Loucy (cell line): ENCODE data around the gene LPP.

Experiments used
- H2AFZ ChIP-seq: fragments of 200-600 bp; sonication (generic); 2 replicates; pipeline ENCODE4 v1.6.0; 2016; ENCODE audit warnings: antibody characterized with exemption, mild to moderate bottlenecking, low read length, moderate library complexity
- H3F3A ChIP-seq: fragments of 200-600 bp; 2 replicates; pipeline ENCODE4 v1.6.0; 2016; ENCODE audit warnings: antibody characterized with exemption, low read depth, mild to moderate bottlenecking
- H3K27me3 ChIP-seq: fragments of 200-600 bp; sonication (generic); 2 replicates; pipeline ENCODE4 v1.6.1; 2014; ENCODE audit warnings: low read length, mild to moderate bottlenecking; ENCODE audit not compliant: insufficient read depth, poor library complexity, severe bottlenecking
- H3K36me3 ChIP-seq: fragments of 200-600 bp; sonication (generic); 2 replicates; pipeline ENCODE4 v1.6.1; 2016; ENCODE audit warnings: low read length; ENCODE audit not compliant: insufficient read depth
- H3K4me1 ChIP-seq: fragments of 200-600 bp; sonication (generic); 2 replicates; pipeline ENCODE4 v1.5.1; 2014; ENCODE audit warnings: low read length, mild to moderate bottlenecking; ENCODE audit not compliant: insufficient read depth, poor library complexity, severe bottlenecking
- H3K4me2 ChIP-seq: fragments of 200-600 bp; sonication (generic); 2 replicates; pipeline ENCODE4 v1.6.0; 2014; ENCODE audit warnings: antibody characterized with exemption, low read length, low read depth, mild to moderate bottlenecking; ENCODE audit not compliant: poor library complexity, severe bottlenecking
- H3K4me3 ChIP-seq: fragments of 200-600 bp; sonication (generic); 2 replicates; pipeline ENCODE4 v1.5.1; 2014; ENCODE audit warnings: low read length, mild to moderate bottlenecking, mixed read lengths; ENCODE audit not compliant: poor library complexity, severe bottlenecking
- H3K79me2 ChIP-seq: fragments of 200-600 bp; sonication (generic); 2 replicates; pipeline ENCODE4 v1.6.1; 2014; ENCODE audit warnings: low read length; ENCODE audit not compliant: insufficient read depth
- H3K9ac ChIP-seq: fragments of 200-600 bp; sonication (generic); 2 replicates; pipeline ENCODE4 v1.6.0; 2014; ENCODE audit warnings: mild to moderate bottlenecking, low read depth, low read length, moderate library complexity; ENCODE audit not compliant: poor library complexity, severe bottlenecking
- H3K9me2 ChIP-seq: fragments of 200-600 bp; sonication (generic); replicated peaks from 2 replicates; pipeline ENCODE4 v1.6.1; 2016; ENCODE audit warnings: low read depth, low read length, mixed read lengths
- H3K9me3 ChIP-seq: fragments of 200-600 bp; sonication (generic); 2 replicates; pipeline ENCODE4 v1.6.1; 2014; ENCODE audit warnings: mild to moderate bottlenecking, antibody characterized with exemption, low read length, low read depth; ENCODE audit not compliant: insufficient read depth
- H4K20me1 ChIP-seq: fragments of 200-600 bp; sonication (generic); 2 replicates; pipeline ENCODE4 v1.6.0; 2014; ENCODE audit warnings: antibody characterized with exemption, low read length, mild to moderate bottlenecking; ENCODE audit not compliant: insufficient read depth, poor library complexity, severe bottlenecking
- EZH2phosphoT487 ChIP-seq: fragments of 200-600 bp; IDR thresholded peaks from 2 replicates; pipeline ENCODE4 v1.6.1; 2018; ENCODE audit warnings: antibody characterized with exemption, mild to moderate bottlenecking, moderate library complexity, borderline replicate concordance
- TF ChIP-seq, protein P1 (sequence below): fragments of 200-600 bp; sonication (generic); conservative IDR thresholded peaks from 2 replicates; pipeline ENCODE4 v1.5.1; 2014; ENCODE audit warnings: mild to moderate bottlenecking, antibody characterized with exemption, low read length

Gene LPP

DNA sequence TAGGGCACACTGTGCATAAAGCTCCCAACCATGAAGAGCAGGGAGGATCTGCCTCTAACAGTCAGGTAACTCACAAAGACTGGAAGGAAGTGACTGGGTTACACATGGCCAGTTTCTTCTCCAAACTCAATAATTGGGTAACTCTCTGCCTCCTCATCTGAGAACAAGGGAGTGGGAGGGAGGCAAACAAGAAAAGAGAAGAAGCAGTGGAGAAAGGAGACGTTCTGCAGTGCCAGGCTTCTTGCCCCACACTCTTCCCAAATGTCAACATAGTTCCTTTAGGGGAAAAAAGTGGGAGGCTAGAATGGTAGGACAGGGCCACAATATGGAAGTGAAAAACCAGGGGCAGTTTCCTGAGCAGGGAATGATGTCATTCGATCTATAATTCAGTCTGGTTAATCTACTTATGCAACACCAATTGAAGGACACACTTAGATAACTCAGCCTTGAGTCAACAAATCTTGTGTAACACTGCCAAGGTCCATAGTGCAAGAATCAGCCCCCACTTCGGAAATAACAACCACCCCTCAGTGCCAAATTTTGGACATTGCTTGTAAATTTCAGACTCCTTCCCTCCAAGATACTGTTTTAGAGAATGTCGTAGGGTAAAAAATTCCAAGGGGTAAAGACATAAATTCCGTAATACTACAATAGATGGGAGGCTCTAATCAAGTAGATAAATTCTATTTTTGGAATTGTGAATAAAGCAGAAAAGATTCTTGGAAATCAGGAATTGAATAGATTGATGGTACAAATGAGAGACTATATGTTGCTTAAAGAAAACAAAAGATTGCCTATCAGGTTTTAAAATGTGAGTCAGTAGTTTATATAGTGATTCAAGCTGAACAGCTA, 143.0 kb downstream of the LPP start:
- H2AFZ ChIP-seq = no peak overlapping the region
- no peaks in the 10 kb centered on the region for H3F3A ChIP-seq
- no peaks in the 10 kb centered on the region for H3K9me2 ChIP-seq
- peak overlapping the region; percentile 6 for H3K4me2 ChIP-seq
- H3K9me3 ChIP-seq = no peaks in the 10 kb centered on the region
- H4K20me1 ChIP-seq = no peaks in the 10 kb centered on the region
- H3K27me3 ChIP-seq = no peaks in the 10 kb centered on the region
- peaks cover 30% of the 10 kb centered on the region for H3K4me1 ChIP-seq
- H3K79me2 ChIP-seq = peaks cover 5% of the 10 kb centered on the region; the same call in 1 of the 2 replicates
- no peak for TF ChIP-seq EZH2phosphoT487
- TF ChIP-seq, protein P1, sequence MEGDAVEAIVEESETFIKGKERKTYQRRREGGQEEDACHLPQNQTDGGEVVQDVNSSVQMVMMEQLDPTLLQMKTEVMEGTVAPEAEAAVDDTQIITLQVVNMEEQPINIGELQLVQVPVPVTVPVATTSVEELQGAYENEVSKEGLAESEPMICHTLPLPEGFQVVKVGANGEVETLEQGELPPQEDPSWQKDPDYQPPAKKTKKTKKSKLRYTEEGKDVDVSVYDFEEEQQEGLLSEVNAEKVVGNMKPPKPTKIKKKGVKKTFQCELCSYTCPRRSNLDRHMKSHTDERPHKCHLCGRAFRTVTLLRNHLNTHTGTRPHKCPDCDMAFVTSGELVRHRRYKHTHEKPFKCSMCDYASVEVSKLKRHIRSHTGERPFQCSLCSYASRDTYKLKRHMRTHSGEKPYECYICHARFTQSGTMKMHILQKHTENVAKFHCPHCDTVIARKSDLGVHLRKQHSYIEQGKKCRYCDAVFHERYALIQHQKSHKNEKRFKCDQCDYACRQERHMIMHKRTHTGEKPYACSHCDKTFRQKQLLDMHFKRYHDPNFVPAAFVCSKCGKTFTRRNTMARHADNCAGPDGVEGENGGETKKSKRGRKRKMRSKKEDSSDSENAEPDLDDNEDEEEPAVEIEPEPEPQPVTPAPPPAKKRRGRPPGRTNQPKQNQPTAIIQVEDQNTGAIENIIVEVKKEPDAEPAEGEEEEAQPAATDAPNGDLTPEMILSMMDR = no peak
- H3K36me3 ChIP-seq = no peaks in the 10 kb centered on the region
- H3K4me3 ChIP-seq = no peak overlapping the region
- H3K9ac ChIP-seq = no peak overlapping the region

DNA sequence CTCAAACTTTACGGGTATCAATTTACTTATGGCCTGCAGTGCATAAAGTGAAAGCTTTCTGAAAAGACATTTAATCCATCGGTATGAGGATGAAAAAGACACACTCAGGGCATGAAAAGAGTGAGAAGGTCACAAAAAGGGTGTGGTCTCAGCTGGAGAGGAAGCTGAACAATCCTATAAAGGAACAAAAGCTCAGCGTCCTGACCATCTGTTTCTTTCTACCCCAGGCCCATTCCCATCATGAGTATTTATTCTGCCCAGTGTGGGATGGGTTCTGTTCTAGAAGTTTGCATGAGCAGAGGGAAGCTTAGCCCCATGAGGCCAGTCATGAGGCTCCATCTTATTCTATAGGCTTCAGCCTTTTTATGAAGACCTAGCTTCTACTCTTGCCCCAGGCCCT, 144.6 kb downstream of the LPP start:
- no peaks in the 10 kb centered on the region for H4K20me1 ChIP-seq
- H3K79me2 ChIP-seq = peaks cover 5% of the 10 kb centered on the region; the same call in 1 of the 2 replicates
- H3K9me2 ChIP-seq = no peaks in the 10 kb centered on the region
- H3K4me1 ChIP-seq = peaks cover 19% of the 10 kb centered on the region
- H3F3A ChIP-seq = no peaks in the 10 kb centered on the region
- no peaks in the 10 kb centered on the region for H3K36me3 ChIP-seq
- H3K9ac ChIP-seq = no peak overlapping the region
- TF ChIP-seq, protein P1 = no peak
- TF ChIP-seq EZH2phosphoT487 = no peak
- no peaks in the 10 kb centered on the region for H3K27me3 ChIP-seq
- no peak overlapping the region for H2AFZ ChIP-seq
- peak overlapping the region; percentile 13 for H3K4me2 ChIP-seq
- no peak overlapping the region for H3K4me3 ChIP-seq
- H3K9me3 ChIP-seq = no peaks in the 10 kb centered on the region

DNA sequence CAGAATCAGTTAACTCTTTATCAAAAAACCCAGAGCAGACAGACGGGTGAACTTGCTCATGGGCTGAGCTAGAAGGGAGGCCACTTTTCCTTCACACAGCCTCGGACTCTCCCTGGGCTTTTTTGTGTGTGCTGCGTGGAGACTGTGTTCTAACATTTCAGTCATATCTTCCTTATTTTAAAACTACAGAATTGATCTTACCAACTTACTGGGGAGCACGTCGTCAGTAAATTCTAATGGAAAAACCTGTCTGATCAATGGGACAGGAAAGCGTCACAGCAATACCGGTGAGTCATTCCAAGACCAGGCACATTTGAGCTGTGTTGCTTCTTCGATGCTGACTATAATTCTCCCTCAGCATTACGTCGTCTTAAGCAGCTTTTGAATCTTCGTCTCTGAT, 145.1 kb downstream of the LPP start:
- no peaks in the 10 kb centered on the region for H3F3A ChIP-seq
- H3K9ac ChIP-seq = no peak overlapping the region
- H2AFZ ChIP-seq = no peak overlapping the region
- TF ChIP-seq, protein P1 = no peak
- no peak for TF ChIP-seq EZH2phosphoT487
- H3K36me3 ChIP-seq = no peaks in the 10 kb centered on the region
- no peaks in the 10 kb centered on the region for H3K27me3 ChIP-seq
- H4K20me1 ChIP-seq = no peaks in the 10 kb centered on the region
- H3K4me2 ChIP-seq = no peak overlapping the region
- H3K9me2 ChIP-seq = no peaks in the 10 kb centered on the region
- H3K4me1 ChIP-seq = peaks cover 19% of the 10 kb centered on the region
- no peak overlapping the region for H3K4me3 ChIP-seq
- H3K9me3 ChIP-seq = no peaks in the 10 kb centered on the region
- peaks cover 5% of the 10 kb centered on the region; the same call in 1 of the 2 replicates for H3K79me2 ChIP-seq
